ENCODE results near the gene CLEC16A.

DNA sequence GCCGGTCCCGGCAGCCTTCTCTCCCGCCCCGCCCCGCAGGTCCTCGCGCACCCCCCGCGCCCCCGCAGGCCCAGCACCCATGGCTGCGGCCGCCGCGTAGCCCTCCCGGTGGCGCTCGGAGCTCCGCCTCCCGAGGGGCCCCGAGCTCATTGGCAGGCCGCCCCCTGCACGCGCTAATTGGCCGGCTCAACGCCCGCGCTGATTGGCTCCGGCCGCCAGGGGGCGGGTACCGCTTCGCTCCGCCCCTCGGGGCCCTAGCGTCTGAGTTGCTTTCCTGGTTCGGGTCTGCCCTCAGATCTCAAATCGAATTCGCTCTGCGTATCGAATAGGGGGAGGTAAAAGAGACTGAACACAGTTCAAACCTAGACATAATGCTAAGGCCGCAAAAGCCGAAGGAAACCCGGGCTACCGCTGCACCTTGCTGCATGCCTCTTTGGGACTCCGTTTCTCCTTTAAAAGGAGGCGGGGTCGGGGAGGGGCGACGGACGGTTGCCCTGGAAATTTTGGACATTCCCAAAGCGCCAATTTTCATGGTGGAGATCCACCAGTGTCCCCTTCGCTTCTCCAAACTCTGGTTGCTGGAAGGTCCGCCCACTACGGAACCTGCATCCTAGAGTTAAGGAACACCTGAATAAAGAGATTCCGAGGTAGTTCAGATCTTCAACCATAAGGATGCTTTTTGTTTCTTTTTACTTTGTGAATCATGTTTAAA, 1.9 kb upstream of the CLEC16A start, which contains the start of gene DEXI:
- TF ChIP-seq, protein P1, sequence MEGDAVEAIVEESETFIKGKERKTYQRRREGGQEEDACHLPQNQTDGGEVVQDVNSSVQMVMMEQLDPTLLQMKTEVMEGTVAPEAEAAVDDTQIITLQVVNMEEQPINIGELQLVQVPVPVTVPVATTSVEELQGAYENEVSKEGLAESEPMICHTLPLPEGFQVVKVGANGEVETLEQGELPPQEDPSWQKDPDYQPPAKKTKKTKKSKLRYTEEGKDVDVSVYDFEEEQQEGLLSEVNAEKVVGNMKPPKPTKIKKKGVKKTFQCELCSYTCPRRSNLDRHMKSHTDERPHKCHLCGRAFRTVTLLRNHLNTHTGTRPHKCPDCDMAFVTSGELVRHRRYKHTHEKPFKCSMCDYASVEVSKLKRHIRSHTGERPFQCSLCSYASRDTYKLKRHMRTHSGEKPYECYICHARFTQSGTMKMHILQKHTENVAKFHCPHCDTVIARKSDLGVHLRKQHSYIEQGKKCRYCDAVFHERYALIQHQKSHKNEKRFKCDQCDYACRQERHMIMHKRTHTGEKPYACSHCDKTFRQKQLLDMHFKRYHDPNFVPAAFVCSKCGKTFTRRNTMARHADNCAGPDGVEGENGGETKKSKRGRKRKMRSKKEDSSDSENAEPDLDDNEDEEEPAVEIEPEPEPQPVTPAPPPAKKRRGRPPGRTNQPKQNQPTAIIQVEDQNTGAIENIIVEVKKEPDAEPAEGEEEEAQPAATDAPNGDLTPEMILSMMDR (IDR thresholded peaks at IDR 0.05 in 4 of 5, conservative IDR thresholded peaks at IDR 0.05 in 1 of 5), result peak in 4 of 5 experiments; percentile 45 to 66 (median 48)
- TF ChIP-seq POLR2A (IDR thresholded peaks at IDR 0.05), result peak; percentile 90 to 91
